K562 (cell line): ENCODE measurements around the gene FLT1. TPM values are rescaled to one million over a fixed set of nuclear protein-coding genes. Genes with fewer than 3 reads are reported as not detected.

Experiments used
- ATF7 ChIP-seq: fragments of 450-650 bp; IDR thresholded peaks from 2 replicates; pipeline ENCODE4 v1.7.1; 2014; ENCODE audit warnings: mild to moderate bottlenecking, moderate library complexity
- BRD4 ChIP-seq: fragments of 200-600 bp; sonication (generic); IDR thresholded peaks from 2 replicates; pipeline ENCODE4 v1.6.1; 2017; ENCODE audit warnings: inconsistent platforms
- CBX5 ChIP-seq: IDR thresholded peaks from 2 replicates; pipeline ENCODE4 v1.6.1; 2014; ENCODE audit warnings: low read depth, borderline replicate concordance
- COPS2 ChIP-seq: fragments of 450-650 bp; conservative IDR thresholded peaks from 2 replicates; pipeline ENCODE4 v1.6.1; 2016; ENCODE audit warnings: mild to moderate bottlenecking, moderate library complexity
- FOXA3 ChIP-seq, 2 experiments: fragments of 450-650 bp in 1 of 2; sonication (generic) in 1 of 2; formaldehyde crosslinking; IDR thresholded peaks in 1 of 2; conservative IDR thresholded peaks in 1 of 2; 2 replicates each; pipeline versions ENCODE4 v1.4.0 to v1.8.0; 2020 to 2022; ENCODE audit warnings: mild to moderate bottlenecking in 2 of 2, missing genetic modification reagents in 1 of 2
- FOXJ3 ChIP-seq: sonication (generic); formaldehyde crosslinking; IDR thresholded peaks from 2 replicates; pipeline ENCODE4 v1.4.0; 2020; ENCODE audit warnings: mild to moderate bottlenecking, missing genetic modification reagents
- GABPB1 ChIP-seq: sonication (generic); formaldehyde crosslinking; IDR thresholded peaks from 2 replicates; pipeline ENCODE4 v1.8.0; 2022; ENCODE audit warnings: mild to moderate bottlenecking, missing genetic modification reagents
- HMGN3 ChIP-seq: IDR thresholded peaks from 2 replicates; pipeline ENCODE4 v1.6.1; 2011; ENCODE audit warnings: borderline replicate concordance, low read depth, mild to moderate bottlenecking, mixed read lengths, low read length; ENCODE audit not compliant: insufficient read length; ENCODE audit errors: extremely low read depth
- LARP7 ChIP-seq: fragments of 450-650 bp; IDR thresholded peaks from 2 replicates; pipeline ENCODE4 v1.6.1; 2016
- MIER1 ChIP-seq: fragments of 450-650 bp; IDR thresholded peaks from 2 replicates; pipeline ENCODE4 v1.6.1; 2016; ENCODE audit warnings: antibody characterized with exemption, mild to moderate bottlenecking, low read depth
- MTA3 ChIP-seq: fragments of 450-650 bp; formaldehyde crosslinking; IDR thresholded peaks from 2 replicates; pipeline ENCODE4 v1.6.1; 2017; ENCODE audit warnings: mild to moderate bottlenecking, borderline replicate concordance
- NCOA1 ChIP-seq: fragments of 450-650 bp; IDR thresholded peaks from 2 replicates; pipeline ENCODE4 v1.6.1; 2016; ENCODE audit warnings: low read depth
- NFYB ChIP-seq: IDR thresholded peaks from 2 replicates; pipeline ENCODE4 v1.6.1; 2011; ENCODE audit warnings: mild to moderate bottlenecking, moderate library complexity; ENCODE audit not compliant: insufficient read length; ENCODE audit errors: extremely low read depth
- NR2C1 ChIP-seq, 2 experiments: fragments of 450-650 bp; IDR thresholded peaks; 2 replicates each; pipeline ENCODE4 v1.6.1; 2017; ENCODE audit warnings: mild to moderate bottlenecking in 2 of 2, antibody characterized with exemption in 1 of 2, inconsistent platforms in 1 of 2, missing compliant biosample characterization in 1 of 2, missing genetic modification characterization in 1 of 2
- POU5F1 ChIP-seq: fragments of 150-350 bp; IDR thresholded peaks from 2 replicates; pipeline ENCODE4 v1.6.1; 2014; ENCODE audit warnings: borderline replicate concordance, low read length, low read depth, mild to moderate bottlenecking; ENCODE audit not compliant: partially characterized antibody
- SLC30A9 ChIP-seq: fragments of 250-450 bp; sonication (Bioruptor Pico); IDR thresholded peaks from 2 replicates; pipeline ENCODE4 v1.8.0; 2022; ENCODE audit warnings: mild to moderate bottlenecking, moderate library complexity
- TEAD4 ChIP-seq, 2 experiments: sonication (generic) in 1 of 2; formaldehyde crosslinking in 1 of 2; IDR thresholded peaks; 2 replicates each; pipeline versions ENCODE4 v1.6.1 to v1.8.0; 2012 to 2022; ENCODE audit warnings: borderline replicate concordance in 1 of 2, inconsistent platforms in 1 of 2, low read length in 1 of 2, mild to moderate bottlenecking in 1 of 2, missing genetic modification reagents in 1 of 2
- TGIF2 ChIP-seq: sonication (generic); formaldehyde crosslinking; IDR thresholded peaks from 2 replicates; pipeline ENCODE4 v1.8.1; 2022; ENCODE audit warnings: mild to moderate bottlenecking, missing genetic modification reagents, moderate library complexity
- YY1 ChIP-seq, 3 experiments: IDR thresholded peaks; 2 replicates each; pipeline ENCODE4 v1.6.1; 2011; ENCODE audit warnings: low read length in 2 of 3, mild to moderate bottlenecking in 2 of 3, moderate library complexity in 2 of 3, borderline replicate concordance in 1 of 3, control low read depth in 1 of 3, low read depth in 1 of 3; ENCODE audit not compliant: insufficient read depth in 3 of 3, insufficient replicate concordance in 2 of 3, control insufficient read depth in 1 of 3, insufficient read length in 1 of 3; ENCODE audit errors: extremely low read depth in 1 of 3
- ZNF24 ChIP-seq: fragments of 450-650 bp; IDR thresholded peaks from 2 replicates; pipeline ENCODE4 v1.6.1; 2016
- ZNF766 ChIP-seq: fragments of 200-800 bp; sonication (Bioruptor generic); conservative IDR thresholded peaks from 2 replicates; pipeline ENCODE4 v1.6.1; 2016; ENCODE audit warnings: missing genetic modification characterization, missing compliant biosample characterization
- polyA plus RNA-seq, 8 experiments: library from polyadenylated mRNA; depleted of rRNA in 4 of 8; stranded (reverse) in 5 of 8; unstranded in 3 of 8; fragments of >200 nt; fragmentation: Nextera tagmentation in 2 of 8; fragmentation: Illumina TruSeq in 1 of 8; extraction: Ambion mirVana in 2 of 8; extraction: Trizol in 1 of 8; gene quantifications; 2 replicates each; pipeline versions ENCODE4 v1.2.1 to v1.2.3, GENCODE V29; 2011 to 2014; ENCODE audit warnings: inconsistent platforms in 1 of 8, missing spikeins in 1 of 8
- total RNA-seq, 7 experiments: library from RNA; depleted of rRNA in 6 of 7; stranded (reverse); fragments of >200 nt in 6 of 7; fragmentation: Illumina TruSeq in 2 of 7; extraction: Trizol in 2 of 7; gene quantifications; 2 replicates each; pipeline versions ENCODE4 v1.2.1 to v1.2.3, GENCODE V29; 2011 to 2021; ENCODE audit warnings: low replicate concordance in 1 of 7
- TF ChIP-seq, protein P1 (sequence below): fragments of 450-650 bp; formaldehyde crosslinking; IDR thresholded peaks from 2 replicates; pipeline ENCODE4 v1.4.0; 2020; ENCODE audit warnings: mild to moderate bottlenecking, moderate library complexity
- TF ChIP-seq, protein P2 (sequence below): sonication (generic); IDR thresholded peaks from 2 replicates; pipeline ENCODE4 v1.6.1; 2016
- TF ChIP-seq, protein P3 (sequence below): fragments of 450-650 bp; formaldehyde crosslinking; IDR thresholded peaks from 2 replicates; pipeline ENCODE4 v1.4.0; 2020; ENCODE audit warnings: mild to moderate bottlenecking

The FLT1 gene
- total and polyA plus RNA-seq, 9 of the 15 experiments (the other 6 are each of a cell fraction or from before 2014, with no cell fraction given): 0.01 to 2.0 (median 0.22) TPM

DNA sequence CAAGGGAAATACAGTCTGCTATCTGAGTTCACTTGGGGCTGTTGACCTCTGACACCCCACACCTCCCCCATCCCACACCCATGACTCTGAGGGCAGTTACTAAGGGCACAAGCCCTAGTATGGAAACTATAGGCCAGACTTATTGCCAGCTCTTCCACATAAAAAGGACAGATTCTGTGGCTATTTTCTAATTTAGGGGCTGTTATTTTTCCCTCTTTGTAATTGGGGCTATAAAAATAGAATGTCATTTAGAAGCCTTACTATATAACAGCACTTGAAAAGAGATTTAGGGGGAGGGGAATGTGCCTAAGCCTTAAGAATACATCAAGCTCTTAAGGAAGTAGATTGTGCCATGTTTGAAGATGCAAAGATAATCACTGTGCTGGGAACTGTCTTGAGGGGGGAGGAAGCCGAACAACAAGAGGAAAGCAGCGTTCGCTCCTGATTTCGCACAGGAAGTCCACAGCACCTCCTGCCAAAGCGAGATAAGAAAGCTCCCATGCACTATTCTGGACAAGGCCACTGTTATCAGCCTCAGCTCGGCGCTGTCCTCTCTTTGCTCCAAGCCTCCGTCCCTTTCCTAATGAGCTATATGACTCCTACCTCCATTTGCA, 86.6 kb downstream of the FLT1 start (continued):
- TF ChIP-seq NR2C1 (IDR thresholded peaks at IDR 0.05): peak; percentile 88
- peak; percentile 94 for TF ChIP-seq NR2C1 (tag; IDR thresholded peaks at IDR 0.05)
- TF ChIP-seq CBX5: no peak
- peak; percentile 63 for TF ChIP-seq ATF7
- TF ChIP-seq, protein P1, sequence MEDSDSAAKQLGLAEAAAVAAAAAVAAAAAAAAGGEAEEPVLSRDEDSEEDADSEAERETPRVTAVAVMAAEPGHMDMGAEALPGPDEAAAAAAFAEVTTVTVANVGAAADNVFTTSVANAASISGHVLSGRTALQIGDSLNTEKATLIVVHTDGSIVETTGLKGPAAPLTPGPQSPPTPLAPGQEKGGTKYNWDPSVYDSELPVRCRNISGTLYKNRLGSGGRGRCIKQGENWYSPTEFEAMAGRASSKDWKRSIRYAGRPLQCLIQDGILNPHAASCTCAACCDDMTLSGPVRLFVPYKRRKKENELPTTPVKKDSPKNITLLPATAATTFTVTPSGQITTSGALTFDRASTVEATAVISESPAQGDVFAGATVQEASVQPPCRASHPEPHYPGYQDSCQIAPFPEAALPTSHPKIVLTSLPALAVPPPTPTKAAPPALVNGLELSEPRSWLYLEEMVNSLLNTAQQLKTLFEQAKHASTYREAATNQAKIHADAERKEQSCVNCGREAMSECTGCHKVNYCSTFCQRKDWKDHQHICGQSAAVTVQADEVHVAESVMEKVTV: no peak
- TF ChIP-seq MIER1: no peak
- TF ChIP-seq YY1 (IDR thresholded peaks at IDR 0.05; ENCODE audit: borderline replicate concordance in 1 of 3, control insufficient read depth in 1 of 3, extremely low read depth in 1 of 3, insufficient read depth in 3 of 3, insufficient read length in 1 of 3, insufficient replicate concordance in 2 of 3, low read depth in 1 of 3, low read length in 2 of 3): peak in 1 of 3 experiments; percentile 48
- TF ChIP-seq MTA3: peak; percentile 77; the same call in 1 of the 2 replicates
- TF ChIP-seq GABPB1 (CRISPR knock-in tag): peak; percentile 54; the same call in 1 of the 2 replicates
- TF ChIP-seq SLC30A9 (CRISPR knock-in tag): no peak
- peak; percentile 97 for TF ChIP-seq HMGN3
- no peak for TF ChIP-seq TGIF2 (CRISPR knock-in tag)
- TF ChIP-seq POU5F1: no peak
- TF ChIP-seq, protein P2, sequence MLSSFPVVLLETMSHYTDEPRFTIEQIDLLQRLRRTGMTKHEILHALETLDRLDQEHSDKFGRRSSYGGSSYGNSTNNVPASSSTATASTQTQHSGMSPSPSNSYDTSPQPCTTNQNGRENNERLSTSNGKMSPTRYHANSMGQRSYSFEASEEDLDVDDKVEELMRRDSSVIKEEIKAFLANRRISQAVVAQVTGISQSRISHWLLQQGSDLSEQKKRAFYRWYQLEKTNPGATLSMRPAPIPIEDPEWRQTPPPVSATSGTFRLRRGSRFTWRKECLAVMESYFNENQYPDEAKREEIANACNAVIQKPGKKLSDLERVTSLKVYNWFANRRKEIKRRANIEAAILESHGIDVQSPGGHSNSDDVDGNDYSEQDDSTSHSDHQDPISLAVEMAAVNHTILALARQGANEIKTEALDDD: peak; percentile 8; the same call in 1 of the 2 replicates
- no peak for TF ChIP-seq NFYB
- no peak for TF ChIP-seq LARP7
- peak; percentile 95 for TF ChIP-seq TEAD4 (IDR thresholded peaks at IDR 0.05; ENCODE audit: low read length)
- no peak for TF ChIP-seq TEAD4 (CRISPR knock-in tag; IDR thresholded peaks at IDR 0.05; ENCODE audit: borderline replicate concordance)
- TF ChIP-seq FOXJ3: no peak
- TF ChIP-seq COPS2: no peak
- TF ChIP-seq NCOA1: peak; percentile 87; the same call in 1 of the 2 replicates
- peak; percentile 95 for TF ChIP-seq BRD4
- TF ChIP-seq, protein P3, sequence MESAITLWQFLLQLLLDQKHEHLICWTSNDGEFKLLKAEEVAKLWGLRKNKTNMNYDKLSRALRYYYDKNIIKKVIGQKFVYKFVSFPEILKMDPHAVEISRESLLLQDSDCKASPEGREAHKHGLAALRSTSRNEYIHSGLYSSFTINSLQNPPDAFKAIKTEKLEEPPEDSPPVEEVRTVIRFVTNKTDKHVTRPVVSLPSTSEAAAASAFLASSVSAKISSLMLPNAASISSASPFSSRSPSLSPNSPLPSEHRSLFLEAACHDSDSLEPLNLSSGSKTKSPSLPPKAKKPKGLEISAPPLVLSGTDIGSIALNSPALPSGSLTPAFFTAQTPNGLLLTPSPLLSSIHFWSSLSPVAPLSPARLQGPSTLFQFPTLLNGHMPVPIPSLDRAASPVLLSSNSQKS: no peak
- TF ChIP-seq ZNF24: peak; percentile 60; the same call in 1 of the 2 replicates
- TF ChIP-seq FOXA3 (CRISPR knock-in tag; conservative IDR thresholded peaks at IDR 0.05 in 1 of 2, IDR thresholded peaks at IDR 0.05 in 1 of 2): 0 out of 4 replicates have a peak, but pooled peaks of 1 of the 2 experiments have one; percentile 15
- TF ChIP-seq ZNF766 (CRISPR knock-in tag): peak; percentile 77
